Endothelial cell of umbilical vein (primary cell): ENCODE data around the gene TMEM266. TPM values are rescaled to one million over a fixed set of nuclear protein-coding genes. Genes with fewer than 3 reads are reported as not detected.

Source experiments
- BruUV-seq: library from RNA; stranded (reverse); fragments of 400-500 nt; replicated peaks from 2 replicates; lab custom pipeline; 2021; lab: Mats Ljungman, UMichigan
- CTCF ChIA-PET: fragments of 300-600, 350-600 bp; sonication (Branson Sonifier 250); formaldehyde crosslinking; loops from one replicate; lab custom pipeline; 2021; ENCODE audit warnings: antibody characterized with exemption, inconsistent platforms; lab: Charles Lee
- POLR2A ChIA-PET: fragments of 300-600, 350-600 bp; sonication (Branson Sonifier 250); formaldehyde crosslinking; loops from one replicate; lab custom pipeline; 2021; ENCODE audit warnings: antibody characterized with exemption, inconsistent platforms; lab: Charles Lee
- DNase-seq: peaks from one replicate; pipeline ENCODE4 v3.0.0-alpha.2; 2011; ENCODE audit warnings: low read depth, low spot score
- FAIRE-seq: peaks from 2 replicates; lab custom pipeline; 2011; peaks lifted over from hg19 to GRCh38; lab: Jason Lieb, UNC
- H2AFZ ChIP-seq: 2 replicates; pipeline ENCODE4 v1.6.0; 2012; ENCODE audit warnings: low read depth, low read length, control low read depth, inconsistent platforms
- H3K27ac ChIP-seq: 2 replicates; pipeline ENCODE4 v1.5.1; 2011; ENCODE audit warnings: low read depth, mild to moderate bottlenecking, control low read depth, low read length, moderate library complexity; ENCODE audit not compliant: insufficient read depth
- H3K27me3 ChIP-seq, 2 experiments: 2 replicates each; pipeline versions ENCODE4 v1.6.0 to v1.6.1; 2011; ENCODE audit warnings: low read length in 2 of 2, mixed read lengths in 1 of 2; ENCODE audit not compliant: control insufficient read depth in 2 of 2, insufficient read depth in 2 of 2
- H3K36me3 ChIP-seq, 2 experiments: 2 replicates in 1 of 2; 3 replicates in 1 of 2; pipeline ENCODE4 v1.5.1; 2011; ENCODE audit warnings: low read length in 2 of 2, mild to moderate bottlenecking in 1 of 2, moderate library complexity in 1 of 2; ENCODE audit not compliant: control insufficient read depth in 2 of 2, insufficient read depth in 2 of 2; ENCODE audit errors: extremely low read depth in 1 of 2
- H3K4me1 ChIP-seq: 3 replicates; pipeline ENCODE4 v1.5.1; 2011; ENCODE audit warnings: mild to moderate bottlenecking, low read length; ENCODE audit not compliant: control insufficient read depth, insufficient read depth; ENCODE audit errors: extremely low read depth
- H3K4me2 ChIP-seq: 2 replicates; pipeline ENCODE4 v1.6.1; 2011; ENCODE audit warnings: low read length, control low read depth, mixed read lengths; ENCODE audit not compliant: insufficient read depth
- H3K4me3 ChIP-seq, 3 experiments: fragments of 200-600 bp in 1 of 3; sonication (generic), shearing (Covaris generic) in 1 of 3; replicated peaks in 1 of 3; 2 replicates each; pipeline ENCODE4 v1.5.1; 2011 to 2016; ENCODE audit warnings: control low read depth in 3 of 3, low read length in 3 of 3, mild to moderate bottlenecking in 2 of 3, inconsistent platforms in 1 of 3, low read depth in 1 of 3, moderate library complexity in 1 of 3; ENCODE audit not compliant: insufficient read depth in 1 of 3
- H3K79me2 ChIP-seq: 2 replicates; pipeline ENCODE4 v1.6.0; 2012; ENCODE audit warnings: low read length, inconsistent platforms; ENCODE audit not compliant: control insufficient read depth, insufficient read depth
- H3K9ac ChIP-seq: replicated peaks from 2 replicates; pipeline ENCODE3; 2011; ENCODE audit warnings: low read length, control low read depth; ENCODE audit not compliant: insufficient read depth; ENCODE audit errors: extremely low read depth
- H3K9me1 ChIP-seq: replicated peaks from 3 replicates; pipeline ENCODE4 v1.6.0; 2011; ENCODE audit warnings: mild to moderate bottlenecking, low read length; ENCODE audit not compliant: control insufficient read depth, insufficient read depth; ENCODE audit errors: extremely low read depth
- H3K9me3 ChIP-seq: replicated peaks from 2 replicates; pipeline ENCODE4 v1.5.1; 2012; ENCODE audit warnings: low read length, inconsistent platforms; ENCODE audit not compliant: control insufficient read depth, insufficient read depth
- H4K20me1 ChIP-seq: replicated peaks from 2 replicates; pipeline ENCODE3; 2011; ENCODE audit warnings: mild to moderate bottlenecking, low read length; ENCODE audit not compliant: control insufficient read depth, insufficient read depth; ENCODE audit errors: extremely low read depth
- CTCF ChIP-seq, 2 donors: IDR thresholded peaks; 1 replicate in 1 of 2; 2 replicates in 1 of 2; pipeline ENCODE4 v1.5.1; 2011; ENCODE audit warnings: low read length in 2 of 2, mild to moderate bottlenecking in 2 of 2, moderate library complexity in 2 of 2, control low read depth in 1 of 2, inconsistent platforms in 1 of 2, low read depth in 1 of 2; ENCODE audit not compliant: insufficient read depth in 1 of 2; ENCODE audit errors: extremely low read depth in 1 of 2
- EZH2 ChIP-seq: IDR thresholded peaks from 2 replicates; pipeline ENCODE4 v1.6.1; 2012; ENCODE audit warnings: borderline replicate concordance, low read depth, mild to moderate bottlenecking, moderate library complexity, low read length, inconsistent platforms; ENCODE audit not compliant: severe bottlenecking
- FOS ChIP-seq: IDR thresholded peaks from 2 replicates; pipeline ENCODE4 v1.6.1; 2011; ENCODE audit warnings: mild to moderate bottlenecking, low read length, moderate library complexity, borderline replicate concordance; ENCODE audit not compliant: insufficient read depth
- GATA2 ChIP-seq: IDR thresholded peaks from 2 replicates; pipeline ENCODE4 v1.7.0; 2011; ENCODE audit warnings: low read depth, mild to moderate bottlenecking, moderate library complexity, mixed read lengths, low read length; ENCODE audit not compliant: insufficient read length, insufficient read depth
- JUN ChIP-seq: IDR thresholded peaks from 2 replicates; pipeline ENCODE4 v1.6.1; 2011; ENCODE audit warnings: borderline replicate concordance, low read depth; ENCODE audit not compliant: insufficient read length, insufficient read depth
- MAX ChIP-seq: IDR thresholded peaks from 2 replicates; pipeline ENCODE4 v1.6.1; 2011; ENCODE audit not compliant: insufficient read depth, insufficient read length
- MYC ChIP-seq: IDR thresholded peaks from one replicate; pipeline ENCODE4 v1.6.1; 2011; ENCODE audit warnings: mild to moderate bottlenecking, low read depth, low read length
- POLR2A ChIP-seq: IDR thresholded peaks from 2 replicates; pipeline ENCODE4 v1.6.1; 2012; ENCODE audit warnings: low read depth, mild to moderate bottlenecking, control low read depth, low read length
- POLR2AphosphoS5 ChIP-seq: IDR thresholded peaks from 2 replicates; pipeline ENCODE4 v1.6.1; 2012; ENCODE audit warnings: low read depth, mild to moderate bottlenecking, control low read depth, low read length, moderate library complexity; ENCODE audit not compliant: insufficient read depth
- dilution Hi-C: fragments of 300-500 bp; cut with MboI; formaldehyde crosslinking; loops from one replicate; pipeline ENCODE4 v1.15.0; 2019; ENCODE audit warnings: low sequenced_read_pairs; ENCODE audit not compliant: extremely low pct_ligation_motif_present
- intact Hi-C: fragments of 100-400 bp; cut with micrococcal nuclease; formaldehyde crosslinking; loops from one replicate; pipeline ENCODE4 v1.10.0; 2022
- polyA plus RNA-seq, 4 experiments: library from polyadenylated mRNA; depleted of rRNA in 3 of 4; stranded (reverse) in 3 of 4; unstranded in 1 of 4; fragments of >200 nt; gene quantifications; 2 replicates each; pipeline versions ENCODE4 v1.2.1 to v1.2.3, GENCODE V29; 2011 to 2012; ENCODE audit warnings: missing spikeins in 1 of 4
- total RNA-seq: library from RNA; stranded (reverse); gene quantifications from 2 replicates; pipeline ENCODE4 v1.2.3, GENCODE V29; 2021

Gene TMEM266
- total and polyA plus RNA-seq, 2 donors (not counting 3 experiments of a cell fraction or from before 2014, with no cell fraction given), result not detected

GRCh38 chr15:76172782-76173181 is 113.0 kb downstream of the TMEM266 start:
- H3K27ac ChIP-seq, result no peak overlapping the region
- intact Hi-C loops, result no loop called here

GRCh38 chr15:76173317-76173834 is 113.6 kb downstream of the TMEM266 start:
- Histone ChIP-seq H4K20me1 (no peaks in the 10 kb centered on the region), H3K4me3 (no peak overlapping the region), H3K79me2 (no peaks in the 10 kb centered on the region), H3K36me3 (no peaks in the 10 kb centered on the region), H3K9me3 (no peaks in the 10 kb centered on the region), H3K27ac (no peak overlapping the region), H3K4me1 (no peaks in the 10 kb centered on the region), H3K27me3 (peaks cover 0 to 2% of the 10 kb centered on the region in 2 experiments), H2AFZ (no peak overlapping the region), H3K9ac (no peak overlapping the region), H3K9me1 (no peaks in the 10 kb centered on the region), H3K4me2 (no peak overlapping the region)
- POLR2A ChIA-PET, result no interaction called here
- no peak for FAIRE-seq
- no peak for TF ChIP-seq CTCF (IDR thresholded peaks at IDR 0.05; ENCODE audit: extremely low read depth in 1 of 2, insufficient read depth in 1 of 2, low read depth in 1 of 2, low read length in 2 of 2)
- TF ChIP-seq POLR2AphosphoS5, result no peak
- no peak for TF ChIP-seq EZH2
- no peak for TF ChIP-seq POLR2A
- TF ChIP-seq MYC, result no peak
- no peak for TF ChIP-seq GATA2
- no peak for TF ChIP-seq FOS
- TF ChIP-seq MAX, result no peak
- TF ChIP-seq JUN, result no peak
- CTCF ChIA-PET, result interaction anchor here (1.6 to 2.0 kb wide), 2 partner anchors 12 to 18 kb away, joined by 3 to 4 read pairs; no protein-coding TSS in a partner anchor
- intact Hi-C loops (no loop called here), dilution Hi-C loops (no loop called here)
- DNase-seq, result no peak
- BruUV-seq, result no TSS peak

More at GRCh38 chr15:76172782-76173181, 113.0 kb downstream of the TMEM266 start:
- POLR2A ChIA-PET, result no interaction called here
- no peaks in the 10 kb centered on the region for H3K36me3 ChIP-seq
- no peak for FAIRE-seq
- DNase-seq, result no peak
- H3K27me3 ChIP-seq, result no peaks in the 10 kb centered on the region
- H2AFZ ChIP-seq, result no peak overlapping the region
- no peaks in the 10 kb centered on the region for H3K4me1 ChIP-seq
- no peaks in the 10 kb centered on the region for H3K9me1 ChIP-seq
- no peaks in the 10 kb centered on the region for H3K79me2 ChIP-seq
- no peak for TF ChIP-seq EZH2
- no peak overlapping the region for H3K4me3 ChIP-seq
- no peak overlapping the region for H3K9ac ChIP-seq
- no TSS peak for BruUV-seq
- CTCF ChIA-PET, result no interaction called here
- dilution Hi-C loops, result no loop called here
- no peak overlapping the region for H3K4me2 ChIP-seq
- no peaks in the 10 kb centered on the region for H4K20me1 ChIP-seq
- H3K9me3 ChIP-seq, result no peaks in the 10 kb centered on the region
